GM18861 (cell line): ENCODE data around the gene KLF12.

Source experiments
- ATAC-seq: cut with Tn5 transposase; IDR thresholded peaks from one replicate; pipeline ENCODE4 v1.9.1; 2021; ENCODE audit not compliant: unreplicated experiment

KLF12 gene

GRCh38 chr13:74135326-74136083, 1.3 kb upstream of the KLF12 start:
- ATAC-seq, result peak; percentile 31

DNA sequence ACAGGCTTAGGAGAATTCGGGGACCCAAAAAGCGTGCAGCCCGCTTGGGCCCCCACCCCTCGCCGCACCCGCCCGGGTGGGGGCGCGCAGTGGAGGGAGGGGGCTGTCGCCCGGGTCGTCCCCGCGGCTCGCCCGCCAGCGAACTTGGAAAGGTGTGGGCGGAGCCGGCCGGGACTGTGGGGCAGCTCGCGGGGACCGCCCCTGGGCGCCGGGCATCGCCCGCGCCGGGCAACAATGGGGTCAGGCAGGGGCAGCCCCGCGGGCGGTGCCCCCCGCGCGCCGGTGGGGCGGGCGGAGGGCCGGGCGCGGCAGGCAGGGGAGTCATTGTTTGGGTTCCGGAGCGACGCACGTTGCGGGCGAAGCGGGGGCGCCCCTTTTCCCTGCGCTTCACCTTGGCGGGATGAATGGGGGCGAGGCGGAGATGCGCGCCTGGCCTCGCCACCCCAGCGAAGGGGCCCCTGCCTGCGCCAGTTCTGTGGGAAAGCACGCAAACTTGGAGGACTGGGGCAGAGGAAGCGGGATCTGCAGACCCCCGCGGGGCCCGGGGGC, 647 bp upstream of the KLF12 start:
- ATAC-seq, result peak; percentile 22

DNA sequence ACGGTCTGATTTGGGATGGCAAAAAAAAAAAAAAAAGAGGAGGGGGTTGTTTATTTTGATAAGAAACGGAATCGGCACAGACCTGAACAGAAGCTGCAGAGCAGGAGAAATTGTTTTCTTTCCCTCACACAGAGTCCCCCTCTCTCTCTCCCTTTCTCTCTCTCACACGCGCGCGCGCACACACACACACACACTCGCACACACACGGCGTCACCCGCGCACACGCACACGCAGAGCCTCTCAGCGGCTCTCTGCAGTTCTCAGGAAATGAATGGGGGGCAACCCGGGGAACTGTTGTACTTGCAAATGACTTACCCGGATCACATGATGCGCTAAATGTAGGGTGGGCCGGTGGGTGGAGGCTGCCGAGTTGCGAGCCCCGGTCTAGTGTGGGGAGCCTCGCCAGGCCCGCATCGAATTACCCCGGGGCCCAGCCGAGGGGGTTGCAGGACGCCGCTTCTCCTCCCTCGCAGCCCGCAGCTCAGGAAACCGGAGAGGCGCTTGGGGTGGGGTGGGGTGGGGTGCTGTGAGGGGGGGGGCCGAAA, 475 bp downstream of the KLF12 start:
- ATAC-seq, result peak; percentile 35

DNA sequence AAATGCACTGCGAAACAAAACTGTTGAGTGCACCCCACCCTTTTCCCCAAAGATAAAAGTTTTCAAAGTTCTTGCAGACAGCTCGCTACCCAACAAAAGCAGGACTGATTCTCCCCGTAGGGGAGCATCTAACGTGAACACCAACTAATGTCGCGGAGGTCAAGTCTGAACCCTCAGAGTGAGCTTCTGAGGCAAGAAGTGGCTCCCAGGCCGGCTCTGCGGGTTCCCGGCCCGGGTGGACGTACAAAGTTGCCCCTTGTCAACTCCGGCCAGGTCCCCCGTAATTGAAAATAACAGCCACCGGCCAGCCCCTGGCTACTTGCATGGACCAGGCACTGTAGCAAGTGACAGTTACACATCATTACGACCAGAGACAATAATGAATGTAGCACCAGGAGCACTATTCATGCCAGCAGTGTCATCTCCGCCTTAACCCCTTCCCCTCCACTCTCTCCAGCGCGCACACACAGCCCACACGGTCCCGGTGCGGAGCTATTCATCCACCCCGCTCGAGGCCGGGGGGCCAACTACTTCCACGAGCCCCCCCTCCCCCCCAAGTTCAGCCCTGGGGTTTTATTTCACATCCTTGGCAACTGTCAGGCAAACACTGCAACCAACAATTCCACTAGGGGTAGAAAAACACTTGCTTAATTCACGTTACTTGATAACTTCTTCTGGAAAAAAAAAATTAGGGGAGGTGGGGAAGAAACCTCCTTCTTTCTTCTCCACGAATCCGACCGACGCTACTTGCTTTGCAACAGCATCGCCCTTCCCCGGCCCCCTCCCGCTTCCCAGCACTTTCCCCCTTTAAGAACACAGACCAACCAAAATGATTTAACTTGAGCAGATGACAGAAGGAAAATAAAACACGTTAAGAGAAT, 1.2 kb downstream of the KLF12 start:
- no peak for ATAC-seq

DNA sequence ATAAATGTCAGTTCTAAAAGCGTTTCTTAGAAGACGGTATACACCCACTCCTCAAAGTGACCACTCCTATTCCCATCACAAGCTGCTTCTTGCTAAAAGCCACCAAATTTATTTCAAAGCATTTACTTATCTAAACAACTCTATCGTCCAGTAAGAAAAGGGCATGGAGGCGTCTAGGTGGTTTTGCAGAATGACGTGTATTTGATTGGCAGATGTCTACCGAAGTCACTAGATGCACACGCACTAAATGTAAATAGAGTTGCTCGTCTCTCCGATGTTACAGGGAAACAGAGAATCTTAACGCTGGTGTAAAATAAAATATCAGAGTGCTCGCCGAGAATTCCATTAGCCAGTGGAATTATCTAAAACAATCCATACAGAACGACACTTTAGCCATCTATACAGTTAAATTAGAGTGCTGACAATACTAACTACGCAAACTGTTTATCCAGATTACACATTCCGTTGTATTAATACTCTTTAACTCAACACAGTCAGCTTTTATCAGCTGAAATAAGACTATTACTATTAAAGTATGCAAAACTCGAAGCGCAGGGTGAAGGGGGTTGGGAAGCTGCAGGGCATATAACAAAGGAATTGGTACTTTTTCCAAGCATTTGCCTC, 1.9 kb downstream of the KLF12 start:
- no peak for ATAC-seq

- ATAC-seq, result no peak
These were observed 3.0 kb downstream of the KLF12 start for GRCh38 chr13:74131227-74131626.

DNA sequence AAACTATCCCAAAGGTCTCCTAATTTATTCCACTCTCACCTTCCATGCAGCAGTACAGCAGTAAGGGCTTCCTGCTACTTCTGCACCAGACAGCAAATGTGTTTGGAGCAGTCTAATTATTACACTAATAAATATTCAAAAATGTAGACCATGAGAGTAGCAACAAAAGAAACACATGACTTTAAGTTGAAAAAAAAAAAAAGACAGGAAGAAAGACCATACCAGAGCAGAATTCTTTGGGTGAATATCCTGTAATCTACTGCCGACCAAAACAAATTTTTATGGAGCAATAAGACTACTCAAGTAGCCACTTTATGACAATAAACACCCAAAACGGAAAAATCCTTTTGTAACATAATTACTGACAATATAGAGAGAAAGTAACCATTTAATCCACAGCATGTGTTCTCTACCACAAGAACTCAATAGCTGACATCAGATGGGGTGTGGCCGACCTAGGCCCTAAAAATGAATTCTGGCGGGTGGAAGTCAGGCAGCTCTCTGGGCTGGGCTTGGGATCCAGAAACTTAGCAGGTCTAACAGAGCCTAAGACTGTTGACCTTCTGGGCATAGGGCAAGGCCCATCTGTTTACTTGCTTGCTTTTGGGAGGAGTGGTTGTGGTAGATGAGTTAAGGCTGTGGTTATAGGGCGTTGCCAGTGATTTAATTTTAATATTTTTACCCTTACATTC, 4.6 kb downstream of the KLF12 start:
- no peak for ATAC-seq

- no peak for ATAC-seq
These were observed 5.9 kb downstream of the KLF12 start for GRCh38 chr13:74128156-74128767.

GRCh38 chr13:74118328-74118727, 15.9 kb downstream of the KLF12 start:
- no peak for ATAC-seq

- ATAC-seq, result no peak
These were observed 16.9 kb downstream of the KLF12 start for GRCh38 chr13:74117207-74117705.

DNA sequence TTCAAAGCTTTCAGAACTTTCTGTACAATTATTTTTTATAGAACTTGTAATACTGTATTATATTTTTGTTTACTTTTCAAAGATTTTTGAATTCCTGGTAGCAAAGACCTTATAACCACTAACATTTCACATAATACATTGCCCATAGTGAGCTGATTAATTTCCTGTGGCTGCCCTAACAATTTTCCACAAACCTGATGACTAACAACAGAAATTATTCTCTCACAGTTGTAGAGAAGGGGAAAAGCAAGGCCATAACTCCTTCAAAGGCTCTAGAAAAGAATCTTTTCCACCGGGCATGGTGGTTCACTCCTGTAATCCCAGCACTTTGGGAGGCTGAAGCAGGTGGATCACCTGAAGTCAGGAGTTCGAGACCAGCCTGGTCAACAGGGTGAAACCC, 19.1 kb downstream of the KLF12 start:
- no peak for ATAC-seq

DNA sequence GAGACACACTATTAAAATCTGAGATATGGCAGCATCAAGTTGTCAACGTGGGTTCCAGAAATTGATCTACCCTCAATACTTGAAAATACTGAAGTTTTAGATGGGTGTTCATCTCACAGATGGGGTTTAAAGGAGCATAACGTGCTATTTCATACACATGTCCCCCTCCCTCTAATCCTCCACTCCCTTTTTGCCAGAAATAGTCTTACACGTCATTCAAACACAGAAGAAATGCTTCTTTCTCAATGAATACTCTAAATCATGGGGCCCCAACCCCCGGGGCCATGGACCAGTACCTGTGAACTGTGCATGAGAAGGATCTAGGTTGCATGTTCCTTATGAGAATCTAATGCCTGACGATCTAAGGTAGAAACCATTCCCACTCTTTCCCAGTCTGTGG, 19.6 kb downstream of the KLF12 start:
- no peak for ATAC-seq

GRCh38 chr13:74114202-74114601, 20.0 kb downstream of the KLF12 start:
- no peak for ATAC-seq

GRCh38 chr13:74111901-74112824, 22.0 kb downstream of the KLF12 start:
- ATAC-seq, result no peak

DNA sequence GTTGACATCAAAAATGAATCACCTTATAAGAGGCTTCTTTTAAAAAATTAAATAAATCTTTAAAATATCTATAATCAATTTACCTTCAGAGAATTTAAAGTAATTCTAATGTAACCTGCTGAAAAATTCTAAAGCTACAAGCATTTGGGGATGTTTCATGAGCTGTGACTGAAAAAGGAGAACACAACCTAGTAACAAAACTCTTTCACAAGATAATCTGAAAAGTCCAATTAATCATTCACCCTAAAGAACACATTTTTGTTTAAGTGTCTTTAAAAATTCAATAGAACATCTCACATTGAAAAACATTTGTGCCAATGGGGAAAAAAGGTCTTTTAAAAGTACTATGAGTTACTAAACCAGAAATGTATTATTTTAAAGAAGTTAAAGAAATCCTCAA, 22.8 kb downstream of the KLF12 start:
- peak; percentile 53 for ATAC-seq

GRCh38 chr13:74110053-74110452, 24.2 kb downstream of the KLF12 start:
- ATAC-seq, result no peak

DNA sequence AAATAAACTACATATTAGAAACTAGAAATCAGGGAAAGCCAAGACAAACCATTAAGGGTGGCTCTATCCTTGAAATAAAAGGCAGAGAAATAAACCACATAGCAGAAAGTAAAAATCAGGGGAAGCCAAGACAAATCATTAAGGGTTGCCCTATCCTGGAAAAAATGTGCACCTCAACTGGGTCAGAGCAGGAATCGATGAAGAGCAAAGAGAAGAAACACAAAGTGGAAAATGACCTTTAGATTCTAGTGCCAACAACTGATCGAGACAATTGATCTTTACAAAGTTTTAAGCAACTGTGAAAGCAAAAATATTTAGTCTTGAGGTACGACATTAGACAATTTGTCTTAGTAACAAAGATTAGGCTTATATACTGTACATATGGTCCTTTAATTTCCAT, 26.6 kb downstream of the KLF12 start:
- ATAC-seq, result no peak

DNA sequence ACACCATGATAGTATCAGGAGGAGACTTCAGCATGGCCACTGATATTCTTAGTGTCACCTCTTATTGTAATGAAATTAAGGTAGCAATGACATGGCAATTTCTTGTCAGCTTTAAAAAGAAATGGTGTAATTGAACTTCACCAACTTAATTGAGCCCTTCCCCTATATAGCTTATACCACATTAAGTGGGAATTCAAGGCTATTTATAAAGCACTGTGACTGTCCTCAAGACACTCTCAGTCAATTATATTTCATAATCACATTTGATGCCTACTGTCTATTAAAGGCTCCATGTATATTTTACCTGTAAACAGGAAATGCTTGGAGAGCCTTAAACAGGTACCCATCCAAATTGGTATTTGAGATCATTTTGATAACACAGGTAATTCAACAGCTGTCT, 28.3 kb downstream of the KLF12 start:
- ATAC-seq, result no peak
